ENCODE results near the gene METTL3. TPM values are rescaled to one million over a fixed set of nuclear protein-coding genes. Genes with fewer than 3 reads are reported as not detected.

Gene METTL3
- total and polyA plus RNA-seq, 7 donors = 5.4 to 84.9 (median 60.9) TPM

DNA sequence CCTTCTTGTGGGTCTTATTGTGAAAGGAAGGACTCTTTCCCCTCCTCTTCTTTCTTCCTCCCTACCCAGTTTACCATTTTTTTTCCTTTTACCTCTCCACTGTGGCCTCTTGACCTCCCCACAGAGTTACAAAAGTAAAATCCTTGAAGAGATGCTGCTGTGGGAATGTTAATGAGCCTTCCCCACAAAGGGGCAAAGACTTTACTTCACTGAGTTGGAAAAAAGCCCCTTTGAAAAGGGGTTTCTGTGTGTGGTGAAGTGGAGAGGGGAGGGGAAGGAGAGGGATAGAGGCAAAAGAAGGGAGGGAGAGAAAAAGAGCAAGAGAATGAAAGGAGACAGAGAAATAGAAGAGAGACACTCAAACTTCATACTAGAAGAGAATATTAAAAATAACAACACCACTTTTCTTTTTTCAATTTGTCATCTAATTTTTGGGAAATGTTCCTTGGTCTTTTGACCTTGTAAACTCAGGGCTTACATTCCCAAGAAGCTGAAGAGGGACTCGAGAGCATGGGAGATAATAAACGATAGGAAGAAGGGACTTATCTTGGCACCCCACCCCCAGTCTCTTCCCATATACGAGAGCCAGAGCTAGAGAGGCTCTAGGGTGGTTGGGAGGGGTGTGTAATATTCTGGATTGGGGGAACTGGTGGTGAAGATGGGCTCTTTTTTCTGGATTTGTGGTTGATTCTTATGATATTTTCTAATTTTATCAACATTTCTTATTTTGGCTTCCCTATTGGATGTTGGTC, 28.2 kb upstream of the METTL3 start:
- TF ChIP-seq CTCF (IDR thresholded peaks at IDR 0.05) (no peak), POLR2A (IDR thresholded peaks at IDR 0.05) (no peak), POLR2AphosphoS5 (IDR thresholded peaks at IDR 0.05) (no peak), EP300 (IDR thresholded peaks at IDR 0.05) (no peak)
- H3K27ac ChIP-seq = no peak overlapping the region
- H3K36me3 ChIP-seq = no peaks in the 10 kb centered on the region
- intact Hi-C loops (cut with DNase I) = no loop called here
- H3K4me3 ChIP-seq = no peak overlapping the region
- peaks cover 0 to 14% (median 9%) of the 10 kb centered on the region in 4 donors for H3K4me1 ChIP-seq
- no peak for DNase-seq
- 31 to 36% methylated on average over 3 of the region's 3 CpGs for WGBS, 2 donors
- no peaks in the 10 kb centered on the region for H3K9me3 ChIP-seq
- peaks cover 0 to 45% (median 9%) of the 10 kb centered on the region in 3 donors for H3K27me3 ChIP-seq

DNA sequence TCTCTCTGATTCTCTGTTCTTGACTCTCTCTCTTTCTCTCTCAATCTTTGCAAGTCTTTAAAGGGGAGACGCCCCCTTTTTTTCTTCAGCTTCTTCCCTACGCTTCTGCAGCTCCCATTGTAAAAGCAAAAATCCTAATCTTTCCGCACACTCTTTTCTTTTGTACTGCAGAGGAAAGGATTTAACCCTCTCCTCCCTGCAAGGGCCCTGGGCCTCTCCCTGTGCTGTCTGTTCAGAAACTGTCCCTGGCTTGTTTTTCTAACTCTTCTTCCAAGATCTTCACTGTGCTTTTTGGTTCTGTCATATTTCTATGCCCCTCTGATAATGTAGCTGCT, 25.9 kb upstream of the METTL3 start:
- Histone ChIP-seq H3K4me1 (peaks cover 0 to 14% (median 9%) of the 10 kb centered on the region in 4 donors), H3K4me3 (peak overlapping the region; percentile 26 to 46 (median 40)), H3K36me3 (no peaks in the 10 kb centered on the region), H3K27ac (no peak overlapping the region), H3K27me3 (peaks cover 0 to 47% (median 9%) of the 10 kb centered on the region in 3 donors), H3K9me3 (no peaks in the 10 kb centered on the region)
- WGBS, 2 donors = 22 to 28% methylated on average over 3 of the region's 3 CpGs
- DNase-seq = no peak
- TF ChIP-seq EP300 (IDR thresholded peaks at IDR 0.05) (no peak), CTCF (IDR thresholded peaks at IDR 0.05) (no peak), POLR2A (IDR thresholded peaks at IDR 0.05) (no peak), POLR2AphosphoS5 (IDR thresholded peaks at IDR 0.05) (no peak)
- intact Hi-C loops (cut with DNase I) = no loop called here

DNA sequence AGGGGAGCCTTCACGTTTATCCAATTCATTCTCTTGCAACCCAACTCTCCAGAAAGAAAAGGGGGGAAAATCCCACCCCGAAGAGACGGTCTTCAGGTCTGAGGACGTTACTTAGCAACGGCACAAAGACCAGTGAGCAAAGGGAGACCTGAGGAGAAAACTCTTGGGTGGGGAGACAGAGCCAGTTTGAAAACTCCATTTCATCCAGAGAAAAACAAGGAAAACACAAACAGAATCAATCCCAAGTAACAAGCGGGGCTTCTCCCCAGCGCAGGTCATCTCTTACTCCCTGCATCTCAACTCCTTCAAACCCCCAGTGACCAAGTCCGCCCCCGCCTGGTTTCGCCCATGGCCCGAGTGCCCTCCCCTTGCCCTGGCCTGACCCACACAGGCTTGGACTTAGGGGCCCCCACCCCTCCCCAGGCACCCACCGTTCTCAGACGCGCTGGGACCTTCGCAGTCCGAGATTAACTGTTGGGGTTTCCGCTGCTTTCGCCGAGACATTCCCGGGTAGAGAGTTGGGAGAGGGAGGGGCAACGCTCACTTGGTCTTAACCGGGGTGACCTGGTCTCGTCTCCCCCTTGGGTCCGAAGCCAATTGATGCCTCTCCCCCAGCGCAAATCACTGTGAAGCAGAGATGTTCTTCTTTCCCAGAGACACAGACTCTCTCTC, 25.4 kb upstream of the METTL3 start:
- no peak overlapping the region for H3K27ac ChIP-seq
- H3K4me3 ChIP-seq = peak overlapping the region; percentile 26 to 46 (median 40)
- H3K4me1 ChIP-seq = peaks cover 0 to 14% (median 9%) of the 10 kb centered on the region in 4 donors
- H3K27me3 ChIP-seq = peaks cover 0 to 47% (median 9%) of the 10 kb centered on the region in 3 donors
- 8% methylated on average over 25 of the region's 25 CpGs for WGBS, 2 donors
- DNase-seq = no peak
- no peak for TF ChIP-seq POLR2A (IDR thresholded peaks at IDR 0.05)
- no peak for TF ChIP-seq EP300 (IDR thresholded peaks at IDR 0.05)
- no peak for TF ChIP-seq CTCF (IDR thresholded peaks at IDR 0.05)
- TF ChIP-seq POLR2AphosphoS5 (IDR thresholded peaks at IDR 0.05) = no peak
- H3K9me3 ChIP-seq = no peaks in the 10 kb centered on the region
- H3K36me3 ChIP-seq = no peaks in the 10 kb centered on the region
- intact Hi-C loops (cut with DNase I) = no loop called here

DNA sequence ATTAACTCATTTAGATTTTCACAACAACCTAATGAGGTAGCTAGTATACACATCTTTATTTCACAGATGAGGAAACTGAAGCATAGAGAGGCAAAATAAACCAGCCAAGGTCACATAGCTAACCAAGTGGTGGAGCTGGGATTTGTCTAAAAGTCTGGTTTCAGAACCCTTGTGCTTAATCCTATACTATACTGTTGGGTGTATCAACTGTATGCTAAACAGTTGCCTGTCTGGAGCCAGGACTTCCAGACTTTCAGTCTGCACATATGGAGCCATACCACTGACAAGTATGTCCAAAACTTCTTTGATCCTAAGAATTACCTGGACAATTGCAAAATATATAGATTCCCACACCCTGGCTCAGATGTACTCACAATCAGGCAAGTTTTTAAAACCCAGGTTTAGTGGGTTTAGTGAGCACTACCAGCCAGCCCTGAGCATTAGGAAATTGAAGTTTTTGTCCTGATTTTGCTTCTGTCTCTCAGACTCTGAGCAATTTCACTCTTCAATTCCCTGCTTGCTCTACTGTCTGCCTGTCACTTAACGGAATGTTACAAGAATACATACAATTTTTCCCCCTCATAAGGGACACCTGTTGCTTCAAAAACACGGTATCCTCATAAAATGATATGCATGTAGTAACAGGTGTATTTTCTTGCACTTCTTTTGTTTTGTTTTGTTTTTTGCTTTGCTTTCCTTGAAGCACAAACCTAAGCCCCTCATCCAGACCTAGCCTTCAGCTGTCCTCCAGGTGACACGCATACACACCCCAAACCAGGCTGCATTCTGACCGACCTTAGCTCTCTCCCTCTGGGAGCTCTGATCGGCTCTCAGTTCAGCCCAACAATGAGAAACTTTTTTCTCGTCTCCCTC, 24.6 kb upstream of the METTL3 start:
- no peaks in the 10 kb centered on the region for H3K36me3 ChIP-seq
- no peaks in the 10 kb centered on the region for H3K9me3 ChIP-seq
- H3K4me3 ChIP-seq = peak overlapping the region in 3 of 4 donors; percentile 35 to 46 (median 44)
- peaks cover 0 to 47% (median 9%) of the 10 kb centered on the region in 3 donors for H3K27me3 ChIP-seq
- TF ChIP-seq POLR2AphosphoS5 (IDR thresholded peaks at IDR 0.05) = no peak
- 23 to 40% methylated on average over 6 of the region's 6 CpGs for WGBS, 2 donors
- H3K27ac ChIP-seq = no peak overlapping the region
- H3K4me1 ChIP-seq = peaks cover 0 to 14% (median 9%) of the 10 kb centered on the region in 4 donors
- no peak for DNase-seq
- intact Hi-C loops (cut with DNase I) = no loop called here

DNA sequence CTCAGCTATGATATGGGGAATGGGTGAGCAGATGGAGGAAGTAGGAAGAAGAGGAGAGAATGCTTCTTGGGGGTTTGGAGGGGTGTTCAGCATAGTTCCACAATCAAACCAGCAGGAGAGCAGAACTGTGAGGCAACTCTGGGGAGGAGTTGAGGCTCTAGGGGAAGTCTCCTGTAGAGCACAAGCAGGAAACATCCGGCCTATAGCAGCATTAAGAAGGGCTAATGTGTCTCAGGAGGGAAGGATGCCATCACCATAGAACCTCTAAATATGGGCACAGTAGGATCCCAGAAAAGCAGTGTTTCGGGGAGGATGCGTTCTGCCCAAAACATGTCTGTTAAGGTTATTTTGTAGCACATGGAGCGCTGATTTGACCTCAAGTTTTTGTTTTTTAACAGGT, 23.4 kb upstream of the METTL3 start:
- TF ChIP-seq POLR2AphosphoS5 (IDR thresholded peaks at IDR 0.05) (no peak), EP300 (IDR thresholded peaks at IDR 0.05) (no peak), POLR2A (IDR thresholded peaks at IDR 0.05) (no peak), CTCF (IDR thresholded peaks at IDR 0.05) (no peak)
- 72 to 88% methylated on average over 4 of the region's 4 CpGs for WGBS, 2 donors
- Histone ChIP-seq H3K27me3 (peaks cover 0 to 43% (median 9%) of the 10 kb centered on the region in 3 donors), H3K36me3 (no peaks in the 10 kb centered on the region), H3K4me1 (peaks cover 0 to 14% (median 9%) of the 10 kb centered on the region in 4 donors), H3K9me3 (no peaks in the 10 kb centered on the region), H3K4me3 (no peak overlapping the region), H3K27ac (no peak overlapping the region)
- intact Hi-C loops (cut with DNase I) = no loop called here
- DNase-seq = no peak
